Measurements from ENCODE around the gene LPAR2. TPM values are rescaled to one million over a fixed set of nuclear protein-coding genes. Genes with fewer than 3 reads are reported as not detected.

LPAR2 gene
- total RNA-seq, 1 donor from 2014 or later: 23.5 TPM

GRCh38 chr19:19637186-19637522 is 9.1 kb upstream of the LPAR2 start:
- Histone ChIP-seq H3K27me3 (no peaks in the 10 kb centered on the region), H3K9me3 (no peaks in the 10 kb centered on the region), H3K4me3 (no peak overlapping the region), H3K36me3 (peaks cover 33% of the 10 kb centered on the region), H3K27ac (no peak overlapping the region), H3K4me1 (no peaks in the 10 kb centered on the region)
- no peak for ATAC-seq
- TF ChIP-seq, protein P1, sequence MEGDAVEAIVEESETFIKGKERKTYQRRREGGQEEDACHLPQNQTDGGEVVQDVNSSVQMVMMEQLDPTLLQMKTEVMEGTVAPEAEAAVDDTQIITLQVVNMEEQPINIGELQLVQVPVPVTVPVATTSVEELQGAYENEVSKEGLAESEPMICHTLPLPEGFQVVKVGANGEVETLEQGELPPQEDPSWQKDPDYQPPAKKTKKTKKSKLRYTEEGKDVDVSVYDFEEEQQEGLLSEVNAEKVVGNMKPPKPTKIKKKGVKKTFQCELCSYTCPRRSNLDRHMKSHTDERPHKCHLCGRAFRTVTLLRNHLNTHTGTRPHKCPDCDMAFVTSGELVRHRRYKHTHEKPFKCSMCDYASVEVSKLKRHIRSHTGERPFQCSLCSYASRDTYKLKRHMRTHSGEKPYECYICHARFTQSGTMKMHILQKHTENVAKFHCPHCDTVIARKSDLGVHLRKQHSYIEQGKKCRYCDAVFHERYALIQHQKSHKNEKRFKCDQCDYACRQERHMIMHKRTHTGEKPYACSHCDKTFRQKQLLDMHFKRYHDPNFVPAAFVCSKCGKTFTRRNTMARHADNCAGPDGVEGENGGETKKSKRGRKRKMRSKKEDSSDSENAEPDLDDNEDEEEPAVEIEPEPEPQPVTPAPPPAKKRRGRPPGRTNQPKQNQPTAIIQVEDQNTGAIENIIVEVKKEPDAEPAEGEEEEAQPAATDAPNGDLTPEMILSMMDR (IDR thresholded peaks at IDR 0.05): no peak
- DNase-seq: no peak
- intact Hi-C loops (cut with DNase I): no loop called here

DNA sequence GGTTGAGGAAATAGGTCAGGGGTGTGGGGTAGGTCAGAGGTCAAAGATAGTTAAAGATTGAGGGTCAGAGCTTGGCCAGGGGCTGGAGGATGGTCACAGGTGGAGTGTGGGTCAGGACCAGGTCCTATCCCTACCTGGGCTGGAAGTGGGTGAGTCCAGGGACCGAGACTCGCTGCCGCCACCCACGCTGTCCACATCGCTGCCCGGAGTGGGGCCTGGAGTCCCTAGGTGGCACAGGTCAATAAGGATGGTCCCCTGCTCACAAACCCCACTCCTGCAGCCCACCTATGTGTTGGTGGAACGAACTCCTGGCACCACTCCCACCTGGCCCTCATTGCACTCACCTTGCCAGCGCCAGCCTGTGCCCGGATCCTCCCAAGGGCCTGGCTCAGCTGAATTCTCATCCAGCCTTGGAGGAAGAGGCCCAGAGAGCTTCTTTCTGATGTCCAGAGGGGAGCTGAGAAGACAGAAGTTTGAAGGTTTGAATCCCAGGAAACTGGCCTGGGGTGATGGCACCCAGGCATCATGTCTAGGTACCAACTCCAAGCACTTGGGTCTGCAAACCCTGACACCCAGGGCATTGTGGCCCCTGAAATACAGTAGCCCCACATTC is 8.7 kb upstream of the LPAR2 start:
- intact Hi-C loops (cut with DNase I): no loop called here
- no peak for DNase-seq
- no peak overlapping the region for H3K4me3 ChIP-seq
- TF ChIP-seq, protein P1 (IDR thresholded peaks at IDR 0.05): no peak
- no peaks in the 10 kb centered on the region for H3K27me3 ChIP-seq
- no peaks in the 10 kb centered on the region for H3K4me1 ChIP-seq
- ATAC-seq: no peak
- no peaks in the 10 kb centered on the region for H3K9me3 ChIP-seq
- H3K36me3 ChIP-seq: peaks cover 33% of the 10 kb centered on the region
- no peak overlapping the region for H3K27ac ChIP-seq

DNA sequence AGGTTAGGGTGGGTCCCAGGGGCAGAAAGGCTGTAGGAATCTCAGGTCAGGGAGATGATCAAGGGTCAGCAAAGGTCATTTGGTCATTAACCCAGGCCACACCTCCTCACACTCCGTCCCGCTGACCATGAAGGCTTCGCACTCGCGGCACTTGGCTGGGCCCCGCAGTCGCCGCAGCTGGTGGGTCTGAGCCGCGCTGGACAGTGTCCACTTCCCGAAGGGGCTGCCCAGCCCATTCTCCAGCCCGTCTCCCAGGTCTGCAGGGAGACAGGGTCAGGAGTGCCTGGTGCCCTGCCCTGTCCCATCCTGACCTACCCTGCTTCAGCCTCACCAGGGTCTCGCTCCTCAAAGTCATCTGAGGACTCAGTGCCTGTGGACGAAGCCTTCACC is 7.3 kb upstream of the LPAR2 start:
- intact Hi-C loops (cut with DNase I): no loop called here
- no peaks in the 10 kb centered on the region for H3K9me3 ChIP-seq
- H3K27me3 ChIP-seq: no peaks in the 10 kb centered on the region
- ATAC-seq (no peak), DNase-seq (no peak)
- H3K27ac ChIP-seq: no peak overlapping the region
- H3K36me3 ChIP-seq: peaks cover 33% of the 10 kb centered on the region
- H3K4me3 ChIP-seq: no peak overlapping the region
- TF ChIP-seq, protein P1 (IDR thresholded peaks at IDR 0.05): no peak
- no peaks in the 10 kb centered on the region for H3K4me1 ChIP-seq

- Histone ChIP-seq H3K4me1 (no peaks in the 10 kb centered on the region), H3K9me3 (no peaks in the 10 kb centered on the region), H3K4me3 (no peak overlapping the region), H3K36me3 (peaks cover 33% of the 10 kb centered on the region), H3K27me3 (no peaks in the 10 kb centered on the region), H3K27ac (no peak overlapping the region)
- intact Hi-C loops (cut with DNase I): no loop called here
- no peak for DNase-seq
- TF ChIP-seq, protein P1 (IDR thresholded peaks at IDR 0.05): no peak
- no peak for ATAC-seq
These were observed 6.7 kb upstream of the LPAR2 start for GRCh38 chr19:19634516-19635312.

DNA sequence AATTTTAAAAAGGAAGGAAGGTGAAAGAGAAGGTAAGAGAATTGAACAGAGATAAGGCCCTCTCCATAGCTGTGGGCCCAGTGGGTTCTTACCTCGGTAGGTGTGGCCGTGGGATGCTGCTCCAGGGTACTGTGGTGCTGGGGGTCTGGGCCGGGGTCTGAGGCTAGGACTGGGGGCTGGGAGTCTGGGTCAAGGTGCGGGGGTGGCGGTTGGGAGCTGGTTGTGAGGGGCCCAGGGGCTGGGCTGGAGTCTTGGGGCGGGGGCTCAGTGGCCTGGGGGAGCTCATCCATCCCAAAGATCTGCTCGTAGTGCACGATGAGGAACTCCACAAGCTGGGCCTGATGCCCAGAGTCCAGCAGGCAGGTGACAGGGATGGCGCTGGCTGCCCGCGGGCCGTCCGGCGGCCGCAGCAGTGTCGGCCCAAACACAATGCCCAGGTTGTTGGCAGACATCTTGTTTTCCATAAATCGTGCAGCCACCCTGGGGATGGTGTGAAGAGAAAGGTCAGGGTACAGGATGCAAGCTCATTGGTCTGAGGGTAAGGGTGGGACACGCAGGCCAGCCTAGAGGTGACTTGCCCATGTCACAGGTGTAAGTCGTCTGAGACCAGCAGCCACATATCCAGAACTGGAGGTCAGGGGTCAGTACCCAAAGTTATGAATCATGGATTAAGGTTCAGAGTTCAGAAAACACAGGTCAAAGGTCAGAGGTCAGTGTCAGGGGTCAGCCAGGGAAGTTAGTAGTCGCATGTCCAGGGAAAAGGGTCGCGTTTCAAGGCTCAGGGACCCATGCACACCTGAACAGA is 5.9 kb upstream of the LPAR2 start:
- Histone ChIP-seq H3K4me1 (no peaks in the 10 kb centered on the region), H3K4me3 (no peak overlapping the region), H3K36me3 (peaks cover 33% of the 10 kb centered on the region), H3K27ac (no peak overlapping the region), H3K27me3 (no peaks in the 10 kb centered on the region), H3K9me3 (no peaks in the 10 kb centered on the region)
- no peak for ATAC-seq
- DNase-seq: no peak
- TF ChIP-seq, protein P1 (IDR thresholded peaks at IDR 0.05): no peak
- intact Hi-C loops (cut with DNase I): no loop called here
